Activated naive CD8-positive, alpha-beta T cell treated with anti-CD3 and anti-CD28 coated beads for 36 hours (primary cell): ENCODE measurements around the gene CMTM1. TPM values are rescaled to one million over a fixed set of nuclear protein-coding genes. Genes with fewer than 3 reads are reported as not detected.
A peak's percentile ranks its signal among the peaks of the same experiment; 100 is the strongest.

Source experiments
- DNase-seq: peaks from one replicate; pipeline ENCODE4 v3.0.0; 2021
- H3K27ac Mint-ChIP-seq: one replicate; pipeline ENCODE4 v1.8.0; 2022; ENCODE audit warnings: mild to moderate bottlenecking, moderate library complexity, mixed read lengths
- H3K27me3 Mint-ChIP-seq: one replicate; pipeline ENCODE4 v1.8.0; 2022; ENCODE audit warnings: mild to moderate bottlenecking, mixed read lengths
- H3K36me3 Mint-ChIP-seq: one replicate; pipeline ENCODE4 v1.8.0; 2021; ENCODE audit warnings: mild to moderate bottlenecking, mixed read lengths
- H3K4me1 Mint-ChIP-seq: one replicate; pipeline ENCODE4 v1.8.0; 2021; ENCODE audit warnings: mixed read lengths
- H3K4me3 Mint-ChIP-seq: one replicate; pipeline ENCODE4 v1.8.0; 2022; ENCODE audit warnings: mild to moderate bottlenecking, moderate library complexity, mixed read lengths
- H3K9me3 Mint-ChIP-seq: one replicate; pipeline ENCODE4 v1.8.0; 2022; ENCODE audit warnings: mixed read lengths
- total RNA-seq, 2 experiments: library from RNA; stranded (reverse); gene quantifications; one replicate each; pipeline ENCODE4 v1.2.3, GENCODE V29; 2021

Gene CMTM1
- total RNA-seq, 2 experiments from 2014 or later = 2.8 to 5.9 TPM

- Mint-ChIP-seq H3K4me1 (peaks cover 44% of the 10 kb centered on the region), H3K27me3 (peaks cover 4% of the 10 kb centered on the region), H3K4me3 (peak overlapping the region; percentile 35), H3K9me3 (peaks cover 2% of the 10 kb centered on the region), H3K27ac (peak overlapping the region; percentile 38), H3K36me3 (peaks cover 4% of the 10 kb centered on the region)
- DNase-seq = no peak
Measured at GRCh38 chr16:66548068-66548467, 18.2 kb upstream of the CMTM1 start.

DNA sequence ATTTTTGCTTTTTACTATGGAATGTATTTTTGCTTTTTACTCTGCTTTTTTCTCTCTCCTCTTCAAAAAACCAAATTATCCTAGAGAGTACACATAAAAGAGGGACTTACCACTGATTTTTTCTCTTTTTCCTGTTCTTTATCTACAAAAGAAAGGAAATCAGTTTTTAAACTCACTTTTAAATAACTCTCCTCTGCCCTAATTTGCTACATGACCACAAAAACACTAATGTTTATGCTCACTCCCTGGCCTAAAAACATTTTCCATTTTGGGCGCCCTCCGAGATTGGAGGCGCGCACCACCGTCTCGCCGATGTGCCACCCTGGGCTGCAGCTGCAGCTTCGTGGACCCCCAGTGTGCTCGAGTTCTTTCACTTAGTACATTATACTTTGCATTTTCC lies 17.4 kb upstream of the CMTM1 start:
- Mint-ChIP-seq H3K36me3 (peaks cover 12% of the 10 kb centered on the region), H3K9me3 (peaks cover 2% of the 10 kb centered on the region), H3K27me3 (peaks cover 4% of the 10 kb centered on the region), H3K4me1 (peaks cover 51% of the 10 kb centered on the region), H3K27ac (peak overlapping the region; percentile 82), H3K4me3 (peak overlapping the region; percentile 58)
- no peak for DNase-seq

- DNase-seq = peak; percentile 79
- Mint-ChIP-seq H3K27ac (peak within 1 kb of the TSS; percentile 82), H3K9me3 (peaks cover 2% of the 10 kb centered on the region), H3K27me3 (peaks cover 4% of the 10 kb centered on the region), H3K4me1 (peaks cover 52% of the 10 kb centered on the region), H3K4me3 (peak within 1 kb of the TSS; percentile 96), H3K36me3 (peaks cover 18% of the 10 kb centered on the region)
Measured at GRCh38 chr16:66549284-66550131, 16.7 kb upstream of the CMTM1 start, which contains the start of gene TK2. TSS of gene TK2 (minus strand) at chr16:66550122. CDS start at chr16:66550061, 61 bp downstream.

GRCh38 chr16:66551348-66551759 lies 14.9 kb upstream of the CMTM1 start:
- Mint-ChIP-seq H3K36me3 (peaks cover 32% of the 10 kb centered on the region), H3K9me3 (peaks cover 2% of the 10 kb centered on the region), H3K27me3 (peaks cover 4% of the 10 kb centered on the region), H3K4me1 (peaks cover 64% of the 10 kb centered on the region), H3K4me3 (peak overlapping the region; percentile 96), H3K27ac (peak overlapping the region; percentile 95)
- peak; percentile 63 for DNase-seq

DNA sequence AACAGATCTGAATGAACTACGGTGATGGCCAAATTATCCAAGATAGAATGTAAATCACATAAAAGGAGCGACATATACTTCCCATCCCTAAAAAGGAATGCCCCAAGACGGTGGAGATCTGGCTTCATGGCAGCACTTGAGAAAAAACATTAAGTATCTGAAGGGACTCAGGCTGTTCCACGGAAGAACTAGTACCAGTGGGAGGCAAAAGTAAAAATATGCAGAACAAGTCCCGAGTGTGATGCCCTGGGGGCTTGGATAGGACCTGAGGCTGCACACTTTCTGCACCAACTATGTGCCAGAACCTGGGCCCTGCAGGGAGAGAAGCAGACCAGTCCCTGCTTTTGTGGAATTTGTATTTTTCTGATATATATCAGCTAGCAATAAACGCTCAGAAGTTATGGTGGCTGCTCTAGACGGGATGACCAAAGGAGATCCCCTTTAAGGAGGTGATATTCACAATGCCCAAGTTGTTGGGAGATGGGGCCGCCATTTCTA lies 14.4 kb upstream of the CMTM1 start:
- peaks cover 65% of the 10 kb centered on the region for H3K4me1 Mint-ChIP-seq
- H3K9me3 Mint-ChIP-seq = peaks cover 2% of the 10 kb centered on the region
- DNase-seq = no peak
- peak overlapping the region; percentile 95 for H3K27ac Mint-ChIP-seq
- peaks cover 32% of the 10 kb centered on the region for H3K36me3 Mint-ChIP-seq
- peak overlapping the region; percentile 96 for H3K4me3 Mint-ChIP-seq
- H3K27me3 Mint-ChIP-seq = peaks cover 4% of the 10 kb centered on the region

- H3K4me3 Mint-ChIP-seq = peak within 1 kb of the TSS; percentile 96
- H3K4me1 Mint-ChIP-seq = peaks cover 68% of the 10 kb centered on the region
- peak within 1 kb of the TSS; percentile 95 for H3K27ac Mint-ChIP-seq
- H3K36me3 Mint-ChIP-seq = peaks cover 34% of the 10 kb centered on the region
- peaks cover 4% of the 10 kb centered on the region for H3K27me3 Mint-ChIP-seq
- peak; percentile 93 for DNase-seq
- H3K9me3 Mint-ChIP-seq = peaks cover 2% of the 10 kb centered on the region
Measured at GRCh38 chr16:66552286-66553177, 13.7 kb upstream of the CMTM1 start, which contains the start of gene CKLF. TSS of gene CKLF (plus strand) at chr16:66552576. CDS start at chr16:66552716, 140 bp downstream.

DNA sequence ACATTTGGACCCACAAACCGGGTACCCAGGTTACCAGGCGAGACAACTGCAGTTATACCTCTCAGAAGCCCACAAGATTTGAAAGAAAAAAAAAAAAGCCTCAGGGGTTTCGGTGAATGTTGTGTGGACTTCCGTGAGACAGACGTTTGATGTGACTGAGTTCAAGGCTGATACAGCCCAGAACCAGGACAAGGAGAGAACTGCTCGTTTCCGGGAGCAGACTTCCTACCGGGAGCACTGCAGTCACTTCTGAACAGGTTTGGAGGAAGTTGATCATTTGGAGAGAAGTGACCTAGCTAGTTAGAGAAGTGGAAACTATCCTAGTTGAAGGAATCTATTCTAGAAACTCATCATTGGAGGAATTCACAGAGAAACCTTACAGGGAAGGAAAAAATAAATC lies 13.0 kb upstream of the CMTM1 start:
- H3K4me1 Mint-ChIP-seq = peaks cover 70% of the 10 kb centered on the region
- peaks cover 4% of the 10 kb centered on the region for H3K27me3 Mint-ChIP-seq

DNA sequence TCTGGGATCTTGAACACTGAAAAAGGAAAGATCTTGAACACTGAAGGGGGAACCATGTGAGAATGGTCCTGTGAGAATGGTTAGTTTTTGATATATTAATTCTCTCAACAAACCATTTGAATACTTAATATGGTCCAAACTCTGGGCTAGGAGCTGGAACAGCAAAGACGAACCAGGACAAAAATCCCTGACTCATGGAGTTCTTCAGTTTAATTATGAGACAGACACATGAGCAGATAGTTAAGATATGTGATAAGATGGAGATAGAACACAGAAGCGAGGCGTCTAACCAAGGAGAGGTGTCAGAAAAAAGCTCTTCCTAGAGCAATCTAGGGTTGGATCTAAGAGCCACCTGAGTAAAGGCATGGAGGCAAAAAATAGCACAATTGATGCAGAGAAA lies 12.2 kb upstream of the CMTM1 start:
- Mint-ChIP-seq H3K27me3 (peaks cover 4% of the 10 kb centered on the region), H3K4me3 (peak overlapping the region; percentile 96), H3K4me1 (peaks cover 66% of the 10 kb centered on the region), H3K27ac (no peak overlapping the region), H3K9me3 (peaks cover 2% of the 10 kb centered on the region), H3K36me3 (peaks cover 38% of the 10 kb centered on the region)
- no peak for DNase-seq

More for the DNA sequence above, 13.0 kb upstream of the CMTM1 start:
- H3K27ac Mint-ChIP-seq = peak overlapping the region; percentile 95
- DNase-seq = no peak
- peak overlapping the region; percentile 96 for H3K4me3 Mint-ChIP-seq
- peaks cover 37% of the 10 kb centered on the region for H3K36me3 Mint-ChIP-seq
- peaks cover 2% of the 10 kb centered on the region for H3K9me3 Mint-ChIP-seq

- Mint-ChIP-seq H3K4me3 (peak overlapping the region; percentile 96), H3K36me3 (peaks cover 38% of the 10 kb centered on the region), H3K27ac (no peak overlapping the region), H3K27me3 (peaks cover 4% of the 10 kb centered on the region), H3K4me1 (peaks cover 62% of the 10 kb centered on the region), H3K9me3 (peaks cover 2% of the 10 kb centered on the region)
- no peak for DNase-seq
Measured at GRCh38 chr16:66554495-66554894, 11.7 kb upstream of the CMTM1 start.

DNA sequence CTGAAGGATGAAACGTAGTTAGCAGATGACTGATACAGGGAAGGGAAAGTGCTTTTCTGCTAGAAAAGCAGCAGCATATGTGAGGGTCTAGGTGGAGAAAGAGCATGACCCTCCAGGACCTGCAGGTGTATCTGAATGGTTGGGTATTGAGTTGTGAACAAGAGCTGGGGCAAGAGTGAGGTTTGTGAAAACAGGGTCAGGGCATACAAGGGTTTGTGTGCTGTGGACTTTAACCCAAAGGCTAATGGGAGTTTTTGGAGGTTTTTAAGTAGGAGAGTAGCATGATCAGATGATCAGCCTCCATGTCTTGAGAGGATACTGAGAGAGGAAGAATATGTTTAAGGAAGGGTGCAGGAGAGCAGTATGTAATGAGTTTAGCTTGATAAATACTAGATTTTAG lies 6.1 kb upstream of the CMTM1 start:
- peaks cover 32% of the 10 kb centered on the region for H3K36me3 Mint-ChIP-seq
- peaks cover 58% of the 10 kb centered on the region for H3K4me1 Mint-ChIP-seq
- no peak overlapping the region for H3K4me3 Mint-ChIP-seq

GRCh38 chr16:66561381-66562080 lies 4.7 kb upstream of the CMTM1 start:
- peaks cover 31% of the 10 kb centered on the region for H3K36me3 Mint-ChIP-seq
- no peak overlapping the region for H3K4me3 Mint-ChIP-seq
- no peak for DNase-seq
- no peaks in the 10 kb centered on the region for H3K27me3 Mint-ChIP-seq
- no peak overlapping the region for H3K27ac Mint-ChIP-seq
- peaks cover 46% of the 10 kb centered on the region for H3K4me1 Mint-ChIP-seq
- no peaks in the 10 kb centered on the region for H3K9me3 Mint-ChIP-seq

More for the DNA sequence above, 6.1 kb upstream of the CMTM1 start:
- Mint-ChIP-seq H3K9me3 (no peaks in the 10 kb centered on the region), H3K27me3 (no peaks in the 10 kb centered on the region), H3K27ac (no peak overlapping the region)
- no peak for DNase-seq

DNA sequence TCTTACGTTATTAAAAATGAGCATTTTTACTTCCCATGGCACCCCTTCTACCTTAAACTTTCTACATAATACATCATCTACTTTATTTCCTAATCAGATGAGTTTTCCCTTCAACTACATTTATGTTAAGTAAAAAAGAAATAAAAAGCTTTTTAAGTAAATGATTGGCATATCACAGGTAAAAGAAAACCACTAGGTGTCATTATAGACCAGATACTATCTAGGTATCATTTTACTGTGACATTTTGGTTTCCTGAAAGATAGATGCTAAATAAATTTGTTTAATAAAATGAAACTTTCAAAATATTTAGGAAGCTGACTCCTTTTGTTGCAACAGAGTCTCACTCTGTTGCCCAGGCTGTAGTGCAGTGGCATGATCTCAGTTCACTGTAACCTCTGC lies 3.8 kb upstream of the CMTM1 start:
- Mint-ChIP-seq H3K9me3 (no peaks in the 10 kb centered on the region), H3K36me3 (peaks cover 38% of the 10 kb centered on the region), H3K27me3 (no peaks in the 10 kb centered on the region), H3K27ac (no peak overlapping the region), H3K4me1 (peaks cover 48% of the 10 kb centered on the region), H3K4me3 (no peak overlapping the region)
- no peak for DNase-seq

- peaks cover 41% of the 10 kb centered on the region for H3K36me3 Mint-ChIP-seq
- H3K27me3 Mint-ChIP-seq = no peaks in the 10 kb centered on the region
- peaks cover 50% of the 10 kb centered on the region for H3K4me1 Mint-ChIP-seq
- H3K4me3 Mint-ChIP-seq = no peak overlapping the region
- H3K27ac Mint-ChIP-seq = no peak overlapping the region
- H3K9me3 Mint-ChIP-seq = no peaks in the 10 kb centered on the region
- DNase-seq = no peak
Measured at GRCh38 chr16:66562986-66563385, 3.3 kb upstream of the CMTM1 start.

- peaks cover 44% of the 10 kb centered on the region for H3K4me1 Mint-ChIP-seq
- peaks cover 39% of the 10 kb centered on the region for H3K36me3 Mint-ChIP-seq
- H3K9me3 Mint-ChIP-seq = no peaks in the 10 kb centered on the region
- no peaks in the 10 kb centered on the region for H3K27me3 Mint-ChIP-seq
- DNase-seq = no peak
- peak overlapping the region; percentile 12 for H3K27ac Mint-ChIP-seq
- no peak overlapping the region for H3K4me3 Mint-ChIP-seq
Measured at GRCh38 chr16:66563574-66564334, 2.5 kb upstream of the CMTM1 start.
